HCT116 (cell line): Measurements from ENCODE around the gene ABCA8.

ENCODE experiments used
- CTCF ChIP-seq, 3 experiments: fragments of 200-600 bp in 1 of 3; sonication (generic) in 1 of 3; IDR thresholded peaks in 2 of 3; conservative IDR thresholded peaks in 1 of 3; 2 replicates each; pipeline ENCODE4 v1.5.1; 2012 to 2017; ENCODE audit warnings: low read depth in 2 of 3, low read length in 2 of 3, antibody characterized with exemption in 1 of 3, borderline replicate concordance in 1 of 3, control low read depth in 1 of 3, mild to moderate bottlenecking in 1 of 3, mixed read lengths in 1 of 3, mixed run types in 1 of 3, moderate library complexity in 1 of 3; ENCODE audit not compliant: insufficient read depth in 1 of 3
- SIN3A ChIP-seq: IDR thresholded peaks from 2 replicates; pipeline ENCODE4 v1.6.1; 2012; ENCODE audit warnings: low read depth
- TF ChIP-seq, protein P1 (sequence below): IDR thresholded peaks from 2 replicates; pipeline ENCODE4 v1.6.1; 2012

- no peak for TF ChIP-seq CTCF (IDR thresholded peaks at IDR 0.05 in 2 of 3, conservative IDR thresholded peaks at IDR 0.05 in 1 of 3; ENCODE audit: borderline replicate concordance in 1 of 3, insufficient read depth in 1 of 3, low read depth in 2 of 3, low read length in 2 of 3)
- TF ChIP-seq SIN3A, result no peak
- TF ChIP-seq, protein P1, sequence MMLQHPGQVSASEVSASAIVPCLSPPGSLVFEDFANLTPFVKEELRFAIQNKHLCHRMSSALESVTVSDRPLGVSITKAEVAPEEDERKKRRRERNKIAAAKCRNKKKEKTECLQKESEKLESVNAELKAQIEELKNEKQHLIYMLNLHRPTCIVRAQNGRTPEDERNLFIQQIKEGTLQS, result no peak
Measured at GRCh38 chr17:68832109-68832802, 122.9 kb downstream of the ABCA8 start.
